Peyer's patch (tissue), 4 donors: ENCODE data around the gene DDOST.

Experiments
- CTCF ChIP-seq, 6 experiments: fragments of 450-650 bp in 4 of 6; fragments of 200-600 bp in 2 of 6; sonication (generic) in 1 of 6; IDR thresholded peaks; one replicate each; pipeline ENCODE4 v1.5.1; 2017 to 2019; ENCODE audit warnings: antibody characterized with exemption in 6 of 6, mild to moderate bottlenecking in 3 of 6, moderate library complexity in 1 of 6
- POLR2A ChIP-seq, 2 donors: fragments of 450-650 bp; IDR thresholded peaks; one replicate each; pipeline ENCODE4 v1.5.1; 2017; ENCODE audit warnings: antibody characterized with exemption in 2 of 2, mild to moderate bottlenecking in 2 of 2, moderate library complexity in 2 of 2

DNA sequence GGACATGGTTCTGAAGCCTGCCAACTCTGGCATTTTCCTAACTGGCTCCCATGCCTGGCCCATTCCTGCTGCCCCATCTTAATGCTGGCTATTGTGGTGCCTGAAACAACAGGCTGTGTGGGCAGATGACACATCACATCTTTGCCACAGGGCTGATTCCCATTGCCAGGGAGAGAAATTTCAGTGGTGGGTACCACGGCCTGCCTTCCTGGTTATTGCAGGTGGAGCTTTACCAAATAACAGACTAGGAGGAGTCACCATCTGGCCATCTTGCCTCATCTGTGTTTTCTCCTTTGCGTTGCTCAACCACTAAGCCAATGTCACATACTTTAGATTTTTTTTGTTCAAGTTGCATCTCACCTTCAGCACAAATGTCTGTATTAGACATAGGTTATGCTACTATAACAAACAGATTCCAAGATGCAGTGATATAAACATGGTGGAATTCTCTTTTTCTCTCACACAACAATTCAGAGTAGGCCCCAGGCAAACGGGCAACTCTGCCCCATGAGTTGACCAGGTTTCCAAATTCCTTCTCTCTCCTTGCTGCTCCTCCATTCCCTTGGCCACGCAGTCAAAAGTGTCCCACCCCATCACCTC lies 58.2 kb downstream of the DDOST start:
- TF ChIP-seq CTCF (IDR thresholded peaks at IDR 0.05) (no peak), POLR2A (IDR thresholded peaks at IDR 0.05) (no peak)
